K562 (cell line): ENCODE data around the gene RCN2.

ENCODE experiments used
- CREB1 ChIP-seq, 2 experiments: sonication (generic) in 1 of 2; formaldehyde crosslinking in 1 of 2; IDR thresholded peaks; 2 replicates each; pipeline versions ENCODE4 v1.6.1 to v1.8.0; 2012 to 2022; ENCODE audit warnings: inconsistent platforms in 1 of 2, mild to moderate bottlenecking in 1 of 2, missing genetic modification reagents in 1 of 2, moderate library complexity in 1 of 2
- CTCF ChIP-seq, 3 experiments: IDR thresholded peaks in 2 of 3; conservative IDR thresholded peaks in 1 of 3; 2 replicates each; pipeline ENCODE4 v1.5.1; 2011 to 2012; ENCODE audit warnings: low read length in 3 of 3, mild to moderate bottlenecking in 3 of 3, control low read depth in 2 of 3, improper control_type of control experiment in 1 of 3, inconsistent platforms in 1 of 3, low read depth in 1 of 3, mixed read lengths in 1 of 3, moderate library complexity in 1 of 3; ENCODE audit not compliant: insufficient read depth in 2 of 3
- TBP ChIP-seq: optimal IDR thresholded peaks from 2 replicates; pipeline ENCODE3; 2011; ENCODE audit warnings: low read depth, low read length, improper control_type of control experiment

GRCh38 chr15:76930831-76931396 lies 635 bp upstream of the RCN2 start:
- no peak for TF ChIP-seq TBP
- TF ChIP-seq CTCF (IDR thresholded peaks at IDR 0.05 in 2 of 3, conservative IDR thresholded peaks at IDR 0.05 in 1 of 3; ENCODE audit: insufficient read depth in 2 of 3, low read depth in 1 of 3, low read length in 3 of 3), result no peak
- no peak for TF ChIP-seq CREB1 (IDR thresholded peaks at IDR 0.05)
- no peak for TF ChIP-seq CREB1 (CRISPR knock-in tag; IDR thresholded peaks at IDR 0.05)
